Loucy (cell line): ENCODE measurements around the gene ETV2.
A peak's percentile ranks its signal among the peaks of the same experiment; 100 is the strongest.
"Not testable (repeated sequence)": the region's sequence is repeated elsewhere in the genome, so short reads cannot be mapped to it uniquely, and the experiment has no call there.

ENCODE experiments used
- H2AFZ ChIP-seq: fragments of 200-600 bp; sonication (generic); 2 replicates; pipeline ENCODE4 v1.6.0; 2016; ENCODE audit warnings: antibody characterized with exemption, mild to moderate bottlenecking, low read length, moderate library complexity
- H3F3A ChIP-seq: fragments of 200-600 bp; 2 replicates; pipeline ENCODE4 v1.6.0; 2016; ENCODE audit warnings: antibody characterized with exemption, low read depth, mild to moderate bottlenecking
- H3K27me3 ChIP-seq: fragments of 200-600 bp; sonication (generic); 2 replicates; pipeline ENCODE4 v1.6.1; 2014; ENCODE audit warnings: low read length, mild to moderate bottlenecking; ENCODE audit not compliant: insufficient read depth, poor library complexity, severe bottlenecking
- H3K36me3 ChIP-seq: fragments of 200-600 bp; sonication (generic); 2 replicates; pipeline ENCODE4 v1.6.1; 2016; ENCODE audit warnings: low read length; ENCODE audit not compliant: insufficient read depth
- H3K4me1 ChIP-seq: fragments of 200-600 bp; sonication (generic); 2 replicates; pipeline ENCODE4 v1.5.1; 2014; ENCODE audit warnings: low read length, mild to moderate bottlenecking; ENCODE audit not compliant: insufficient read depth, poor library complexity, severe bottlenecking
- H3K4me2 ChIP-seq: fragments of 200-600 bp; sonication (generic); 2 replicates; pipeline ENCODE4 v1.6.0; 2014; ENCODE audit warnings: antibody characterized with exemption, low read length, low read depth, mild to moderate bottlenecking; ENCODE audit not compliant: poor library complexity, severe bottlenecking
- H3K4me3 ChIP-seq: fragments of 200-600 bp; sonication (generic); 2 replicates; pipeline ENCODE4 v1.5.1; 2014; ENCODE audit warnings: low read length, mild to moderate bottlenecking, mixed read lengths; ENCODE audit not compliant: poor library complexity, severe bottlenecking
- H3K79me2 ChIP-seq: fragments of 200-600 bp; sonication (generic); 2 replicates; pipeline ENCODE4 v1.6.1; 2014; ENCODE audit warnings: low read length; ENCODE audit not compliant: insufficient read depth
- H3K9ac ChIP-seq: fragments of 200-600 bp; sonication (generic); 2 replicates; pipeline ENCODE4 v1.6.0; 2014; ENCODE audit warnings: mild to moderate bottlenecking, low read depth, low read length, moderate library complexity; ENCODE audit not compliant: poor library complexity, severe bottlenecking
- H3K9me2 ChIP-seq: fragments of 200-600 bp; sonication (generic); replicated peaks from 2 replicates; pipeline ENCODE4 v1.6.1; 2016; ENCODE audit warnings: low read depth, low read length, mixed read lengths
- H3K9me3 ChIP-seq: fragments of 200-600 bp; sonication (generic); 2 replicates; pipeline ENCODE4 v1.6.1; 2014; ENCODE audit warnings: mild to moderate bottlenecking, antibody characterized with exemption, low read length, low read depth; ENCODE audit not compliant: insufficient read depth
- H4K20me1 ChIP-seq: fragments of 200-600 bp; sonication (generic); 2 replicates; pipeline ENCODE4 v1.6.0; 2014; ENCODE audit warnings: antibody characterized with exemption, low read length, mild to moderate bottlenecking; ENCODE audit not compliant: insufficient read depth, poor library complexity, severe bottlenecking
- EZH2phosphoT487 ChIP-seq: fragments of 200-600 bp; IDR thresholded peaks from 2 replicates; pipeline ENCODE4 v1.6.1; 2018; ENCODE audit warnings: antibody characterized with exemption, mild to moderate bottlenecking, moderate library complexity, borderline replicate concordance
- TF ChIP-seq, protein P1 (sequence below): fragments of 200-600 bp; sonication (generic); conservative IDR thresholded peaks from 2 replicates; pipeline ENCODE4 v1.5.1; 2014; ENCODE audit warnings: mild to moderate bottlenecking, antibody characterized with exemption, low read length

ETV2 gene

DNA sequence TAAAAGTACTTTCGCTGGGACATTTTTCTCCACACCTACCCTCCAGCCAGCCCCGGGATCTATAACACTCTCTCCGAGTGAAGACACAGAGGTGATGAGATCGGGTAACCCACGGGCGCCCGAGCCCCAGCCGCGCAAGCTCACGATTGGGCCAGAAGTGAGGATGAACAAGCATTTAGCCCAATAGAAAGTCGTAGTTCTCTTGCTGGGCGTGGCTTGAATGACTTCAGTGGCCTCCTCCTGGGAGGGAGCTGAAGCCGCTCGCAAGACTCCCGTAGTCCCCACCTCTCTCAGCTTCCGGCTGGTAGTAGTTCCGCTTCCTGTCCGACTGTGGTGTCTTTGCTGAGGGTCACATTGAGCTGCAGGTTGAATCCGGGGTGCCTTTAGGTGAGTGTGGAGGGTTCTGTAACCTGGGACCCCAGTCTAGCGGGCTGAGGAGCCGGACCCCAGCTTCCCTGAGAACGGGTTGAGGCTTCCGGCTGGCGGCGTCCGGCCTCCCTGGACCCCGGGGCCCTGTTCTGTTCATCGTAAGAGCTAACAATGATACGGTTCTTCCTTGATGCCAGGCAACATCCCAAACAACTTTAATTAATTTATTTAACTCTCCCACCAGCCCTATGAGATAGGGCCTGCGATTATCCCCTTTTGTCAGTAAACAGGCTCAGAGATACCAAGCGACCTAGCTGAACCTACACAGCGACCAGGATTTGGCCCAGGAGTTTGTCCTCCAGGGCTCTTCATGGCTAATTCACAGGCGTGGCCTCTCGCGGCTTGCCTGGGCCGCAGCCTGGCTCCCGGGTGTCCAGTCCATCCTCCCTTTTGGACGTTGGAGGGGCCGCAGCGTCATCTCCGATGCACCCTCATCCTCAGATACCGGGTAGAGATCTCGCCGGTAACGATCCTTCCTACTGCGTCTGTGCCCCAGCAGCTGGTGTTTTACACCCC, 6.7 kb downstream of the ETV2 start, which contains the start of gene COX6B1:
TSS of gene COX6B1 (plus strand) at position 307 of the 945 bp plus-strand sequence. CDS start 2,921 bp downstream, outside the sequence.
- Histone ChIP-seq H4K20me1 (peaks cover 14% of the 10 kb centered on the region), H3K79me2 (peaks cover 36% of the 10 kb centered on the region), H3K4me1 (peaks cover 42% of the 10 kb centered on the region), H3K36me3 (no peaks in the 10 kb centered on the region), H3K9me2 (no peaks in the 10 kb centered on the region), H3K27me3 (no peaks in the 10 kb centered on the region), H2AFZ (peak within 1 kb of the TSS; percentile 72), H3K4me3 (peak within 1 kb of the TSS; percentile 94), H3K9me3 (no peaks in the 10 kb centered on the region), H3K4me2 (peak within 1 kb of the TSS; percentile 96), H3F3A (0 out of 2 replicates have a peak, but pooled peaks cover 2% of the 10 kb centered on the region), H3K9ac (peak within 1 kb of the TSS; percentile 91)
- TF ChIP-seq, protein P1, sequence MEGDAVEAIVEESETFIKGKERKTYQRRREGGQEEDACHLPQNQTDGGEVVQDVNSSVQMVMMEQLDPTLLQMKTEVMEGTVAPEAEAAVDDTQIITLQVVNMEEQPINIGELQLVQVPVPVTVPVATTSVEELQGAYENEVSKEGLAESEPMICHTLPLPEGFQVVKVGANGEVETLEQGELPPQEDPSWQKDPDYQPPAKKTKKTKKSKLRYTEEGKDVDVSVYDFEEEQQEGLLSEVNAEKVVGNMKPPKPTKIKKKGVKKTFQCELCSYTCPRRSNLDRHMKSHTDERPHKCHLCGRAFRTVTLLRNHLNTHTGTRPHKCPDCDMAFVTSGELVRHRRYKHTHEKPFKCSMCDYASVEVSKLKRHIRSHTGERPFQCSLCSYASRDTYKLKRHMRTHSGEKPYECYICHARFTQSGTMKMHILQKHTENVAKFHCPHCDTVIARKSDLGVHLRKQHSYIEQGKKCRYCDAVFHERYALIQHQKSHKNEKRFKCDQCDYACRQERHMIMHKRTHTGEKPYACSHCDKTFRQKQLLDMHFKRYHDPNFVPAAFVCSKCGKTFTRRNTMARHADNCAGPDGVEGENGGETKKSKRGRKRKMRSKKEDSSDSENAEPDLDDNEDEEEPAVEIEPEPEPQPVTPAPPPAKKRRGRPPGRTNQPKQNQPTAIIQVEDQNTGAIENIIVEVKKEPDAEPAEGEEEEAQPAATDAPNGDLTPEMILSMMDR, result no peak
- no peak for TF ChIP-seq EZH2phosphoT487

DNA sequence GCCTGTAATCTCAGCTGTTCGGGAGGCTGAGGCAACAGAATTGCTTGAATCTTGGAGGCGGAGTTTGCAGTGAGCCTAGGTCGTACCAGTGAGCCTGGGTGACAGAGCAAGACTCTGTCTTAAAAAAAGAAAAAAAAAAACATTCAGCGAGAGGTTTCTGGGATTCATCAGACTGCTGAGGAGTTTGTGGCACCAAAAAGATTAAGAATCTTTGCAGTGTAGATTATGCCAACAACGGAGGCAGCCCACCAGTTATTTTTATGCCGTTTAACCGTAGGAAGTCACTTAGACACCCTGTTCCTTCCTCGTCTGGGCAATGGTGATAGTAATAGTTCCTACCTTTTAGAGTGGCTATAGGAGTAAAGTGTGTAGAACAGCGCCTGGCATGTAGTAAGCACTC, 9.0 kb downstream of the ETV2 start:
- Histone ChIP-seq H3K9ac (no peak overlapping the region), H3K4me2 (peak overlapping the region; percentile 96), H3K4me1 (peaks cover 25% of the 10 kb centered on the region), H3K27me3 (no peaks in the 10 kb centered on the region), H3K36me3 (peaks cover 15% of the 10 kb centered on the region; the same call in 1 of the 2 replicates), H3K9me3 (no peaks in the 10 kb centered on the region), H3F3A (no peaks in the 10 kb centered on the region), H3K79me2 (peaks cover 36% of the 10 kb centered on the region), H2AFZ (no peak overlapping the region), H3K9me2 (no peaks in the 10 kb centered on the region), H3K4me3 (peak overlapping the region; percentile 24), H4K20me1 (peaks cover 14% of the 10 kb centered on the region)
- no peak for TF ChIP-seq EZH2phosphoT487
- TF ChIP-seq, protein P1, result no peak

DNA sequence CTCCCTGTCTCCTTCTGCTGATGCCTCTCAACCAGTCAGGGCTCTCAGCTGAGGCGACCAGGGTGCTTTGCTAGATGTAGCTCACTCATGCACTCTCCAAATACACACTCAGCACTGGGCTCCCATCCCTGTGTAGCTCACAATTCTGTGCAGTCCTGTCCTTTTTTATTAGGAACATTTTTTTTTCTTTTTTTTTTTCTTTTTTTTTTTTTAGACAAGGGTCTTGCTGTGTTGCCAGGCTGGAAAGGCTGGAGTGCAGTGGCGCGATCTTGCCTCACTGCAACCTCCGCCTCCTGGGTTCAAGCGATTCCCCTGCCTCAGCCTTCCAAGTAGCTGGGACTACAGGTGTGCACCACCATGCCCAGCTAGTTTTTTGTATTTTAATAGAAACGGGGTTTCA, 13.3 kb downstream of the ETV2 start:
- Histone ChIP-seq H3K36me3 (peaks cover 37% of the 10 kb centered on the region; the same call in 1 of the 2 replicates), H3K79me2 (peaks cover 19% of the 10 kb centered on the region; the same call in 1 of the 2 replicates), H3K4me1 (peaks cover 13% of the 10 kb centered on the region)
- H3K9me2 ChIP-seq, H3K9me3 ChIP-seq, H3K4me2 ChIP-seq, H3K9ac ChIP-seq, H3K4me3 ChIP-seq, H4K20me1 ChIP-seq, H2AFZ ChIP-seq, H3K27me3 ChIP-seq, H3F3A ChIP-seq: not testable (repeated sequence)
